GM18508 (cell line): ENCODE results near the gene P2RX2.

Experiments used
- ATAC-seq: cut with Tn5 transposase; IDR thresholded peaks from one replicate; pipeline ENCODE4 v1.9.1; 2021; ENCODE audit warnings: moderate number of reproducible peaks; ENCODE audit not compliant: insufficient read depth, unreplicated experiment

Gene P2RX2

GRCh38 chr12:132632521-132633228 lies 14.1 kb downstream of the P2RX2 start:
- ATAC-seq = no peak

DNA sequence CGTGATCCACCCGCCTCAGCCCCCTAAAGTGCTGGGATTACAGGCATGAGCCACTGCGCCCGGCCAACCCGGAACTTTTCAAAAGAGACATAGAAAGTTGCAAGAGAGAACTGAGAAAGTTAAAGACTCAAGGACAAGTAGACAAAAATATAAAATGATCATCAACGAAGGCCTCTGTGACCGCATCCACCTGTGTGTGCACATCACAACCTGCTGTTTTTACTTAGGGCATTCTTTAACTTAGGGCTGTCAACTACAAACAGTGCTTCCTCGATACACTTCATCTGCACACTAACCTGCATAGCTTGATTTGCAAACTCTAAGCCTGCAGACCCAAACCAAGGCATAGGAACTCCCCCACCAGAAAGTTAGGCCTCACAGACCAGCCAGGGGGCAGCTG lies 14.8 kb downstream of the P2RX2 start:
- no peak for ATAC-seq

- no peak for ATAC-seq
Measured at GRCh38 chr12:132633901-132634300, 15.3 kb downstream of the P2RX2 start.

DNA sequence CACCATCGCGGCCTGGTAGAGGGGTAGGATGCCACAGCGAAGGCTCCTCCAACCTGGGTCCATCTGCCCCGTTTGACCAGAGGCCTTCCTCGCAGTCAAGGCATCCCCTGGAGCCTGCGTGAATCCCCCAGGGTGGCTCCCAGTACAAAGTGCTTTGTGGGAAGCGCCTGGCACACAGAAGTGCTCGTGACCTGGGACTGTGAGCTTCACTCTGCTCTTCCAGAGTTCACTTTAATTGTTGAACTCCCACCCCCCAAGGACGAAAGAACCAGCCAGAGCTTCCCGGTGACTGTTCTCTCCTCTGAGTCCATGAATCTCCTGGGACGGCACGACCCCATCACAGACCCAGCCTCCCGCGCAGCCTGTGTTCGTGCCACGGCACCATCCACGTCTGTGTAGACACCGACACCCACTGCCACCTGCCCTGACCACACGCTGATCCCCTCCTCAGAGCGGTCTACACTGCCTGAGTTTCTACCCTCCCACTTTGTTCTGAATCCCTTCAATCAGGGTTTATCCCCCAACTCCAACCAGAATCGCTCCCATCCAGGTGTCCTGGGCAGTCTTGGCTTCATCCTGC lies 15.9 kb downstream of the P2RX2 start:
- ATAC-seq = no peak

DNA sequence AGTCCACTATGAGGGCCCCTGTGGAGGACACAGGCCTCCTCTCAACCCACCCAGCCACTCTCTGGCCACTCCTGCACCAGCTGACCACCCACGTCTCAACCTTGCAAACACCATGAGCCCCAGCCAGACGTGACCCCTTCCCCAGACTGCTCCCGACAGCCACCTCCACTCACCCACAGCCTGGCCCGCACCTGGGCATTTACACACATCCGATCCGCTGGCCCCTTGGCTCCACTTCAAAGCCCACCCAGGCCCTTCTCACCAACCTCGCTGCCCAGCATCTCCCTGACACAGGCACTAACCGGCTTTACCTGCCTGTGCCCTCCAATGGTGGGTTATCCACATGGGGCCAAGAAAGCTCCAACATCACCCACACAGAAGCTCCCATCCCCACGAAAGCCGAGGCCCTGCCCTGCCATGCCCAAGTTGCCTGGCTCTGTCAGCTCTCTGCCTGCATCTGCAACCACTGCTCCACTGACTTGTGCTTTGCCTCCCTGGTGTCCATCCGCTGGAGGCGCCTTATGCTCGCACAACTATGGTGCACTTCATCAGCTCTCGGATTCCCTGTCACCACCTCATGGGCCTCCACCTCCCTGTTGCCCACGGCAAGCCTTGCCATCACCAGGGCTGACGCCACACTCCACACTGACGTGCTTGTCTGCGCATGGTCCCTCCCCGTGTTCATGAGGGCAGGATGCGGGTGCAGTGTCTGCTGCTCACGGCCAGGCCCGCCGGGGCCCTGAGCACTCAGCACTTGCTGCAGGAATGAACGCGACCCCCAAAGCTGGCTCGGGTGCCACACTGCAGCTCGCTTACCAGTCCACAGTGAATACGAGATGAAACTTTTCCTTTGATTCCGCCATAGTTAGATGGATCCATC lies 16.7 kb downstream of the P2RX2 start:
- ATAC-seq = no peak

GRCh38 chr12:132637811-132638210 lies 19.2 kb downstream of the P2RX2 start:
- no peak for ATAC-seq

DNA sequence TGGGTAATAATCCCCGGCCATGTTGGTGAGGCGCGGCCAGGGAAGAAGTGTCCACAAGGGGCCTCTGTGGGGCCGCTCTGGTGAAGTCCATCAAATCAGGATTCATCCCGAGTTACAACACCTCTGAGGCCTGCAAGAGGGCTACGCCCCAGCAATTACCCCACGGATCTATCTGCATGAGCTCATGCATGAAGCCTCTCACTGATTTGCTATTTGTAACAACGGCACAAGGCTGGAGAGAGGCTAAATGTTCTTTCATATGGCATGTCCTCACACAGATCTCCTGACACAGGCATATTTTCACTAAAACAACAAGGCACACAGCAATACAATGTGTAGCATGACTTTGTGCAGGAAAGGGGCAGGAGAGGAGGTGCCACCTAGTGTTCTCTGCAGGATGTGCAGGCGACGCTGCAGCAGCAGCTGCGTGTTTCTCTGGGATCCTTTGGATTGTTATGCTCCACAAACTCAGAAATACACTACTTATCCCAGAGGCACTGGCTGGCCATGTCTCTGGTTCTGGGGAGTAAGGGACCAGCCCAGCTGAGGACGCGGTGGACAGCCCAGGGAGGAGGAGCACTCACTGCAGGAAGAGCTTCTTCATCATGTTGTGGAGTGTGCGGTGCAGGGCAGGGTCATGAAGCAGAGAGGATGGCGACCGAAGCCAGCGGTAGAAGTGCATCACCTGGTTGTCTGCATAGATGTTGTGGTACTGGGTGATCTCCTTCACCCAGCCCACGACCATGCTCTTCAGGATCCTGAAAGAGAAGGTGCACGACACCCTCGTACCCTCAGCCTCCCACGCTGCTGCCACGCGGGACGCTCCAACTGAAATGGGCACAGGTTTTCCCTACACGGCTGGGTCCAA lies 20.2 kb downstream of the P2RX2 start:
- no peak for ATAC-seq

- no peak for ATAC-seq
Measured at GRCh38 chr12:132639956-132640520, 21.5 kb downstream of the P2RX2 start.

GRCh38 chr12:132640936-132641335 lies 22.4 kb downstream of the P2RX2 start:
- no peak for ATAC-seq

DNA sequence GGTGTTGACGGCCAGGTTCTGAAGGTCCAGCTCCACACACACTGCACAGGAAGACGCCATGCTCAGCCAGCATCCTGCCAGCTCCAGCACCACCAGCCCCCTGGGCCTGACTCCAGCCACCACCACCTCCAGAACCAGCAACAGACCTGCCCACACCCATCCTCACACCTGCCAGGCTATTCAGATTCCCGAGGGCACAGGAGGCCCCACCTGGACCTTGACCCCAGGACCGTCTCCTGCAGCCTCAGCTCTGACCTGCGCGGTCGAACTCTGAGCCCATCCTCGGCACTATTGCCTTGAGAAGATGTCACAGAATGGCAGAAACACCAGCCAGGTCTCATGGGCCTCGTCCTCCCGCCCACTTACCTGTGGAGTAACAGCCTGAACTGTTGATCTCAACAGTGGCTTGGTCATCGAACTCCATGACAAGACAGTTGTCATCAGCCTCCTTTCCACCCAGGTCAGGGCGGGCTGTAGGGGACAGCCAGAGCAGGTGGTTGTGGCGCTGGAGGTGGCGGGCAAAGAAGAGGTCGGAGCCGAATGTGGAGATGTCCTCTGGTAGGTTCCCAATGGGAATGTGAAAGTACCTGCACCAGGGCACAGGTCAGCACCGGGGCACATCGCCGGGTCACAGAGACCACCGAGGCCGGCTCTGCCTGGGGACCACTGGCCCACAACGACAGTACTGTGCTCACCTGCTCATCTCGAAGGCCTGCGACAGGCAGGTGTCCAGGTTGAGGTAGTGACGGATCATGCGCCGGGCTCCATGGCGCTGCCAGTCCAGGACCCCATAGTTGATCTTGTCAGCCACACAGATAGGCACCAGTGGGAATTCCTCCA lies 23.5 kb downstream of the P2RX2 start:
- no peak for ATAC-seq

GRCh38 chr12:132642846-132643835 lies 24.6 kb downstream of the P2RX2 start:
- no peak for ATAC-seq

DNA sequence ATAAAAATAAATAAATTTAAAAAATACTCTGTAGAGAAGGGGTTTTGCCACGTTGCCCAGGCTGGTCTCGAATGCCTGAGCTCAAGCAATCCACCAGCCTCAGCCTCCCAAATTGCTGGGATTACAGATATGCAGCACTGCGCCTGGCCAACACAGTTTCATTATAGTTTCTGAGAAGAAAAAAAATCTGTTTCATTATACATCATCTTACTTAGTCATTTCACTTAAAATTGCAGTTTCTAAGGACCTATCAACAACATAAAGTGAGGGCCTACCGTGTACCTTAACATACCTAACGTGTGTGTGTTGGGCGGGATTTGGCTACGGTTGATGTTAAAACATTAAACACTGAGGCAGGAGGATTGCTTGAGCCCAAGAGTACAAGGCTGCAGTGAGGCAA lies 28.3 kb downstream of the P2RX2 start:
- no peak for ATAC-seq

DNA sequence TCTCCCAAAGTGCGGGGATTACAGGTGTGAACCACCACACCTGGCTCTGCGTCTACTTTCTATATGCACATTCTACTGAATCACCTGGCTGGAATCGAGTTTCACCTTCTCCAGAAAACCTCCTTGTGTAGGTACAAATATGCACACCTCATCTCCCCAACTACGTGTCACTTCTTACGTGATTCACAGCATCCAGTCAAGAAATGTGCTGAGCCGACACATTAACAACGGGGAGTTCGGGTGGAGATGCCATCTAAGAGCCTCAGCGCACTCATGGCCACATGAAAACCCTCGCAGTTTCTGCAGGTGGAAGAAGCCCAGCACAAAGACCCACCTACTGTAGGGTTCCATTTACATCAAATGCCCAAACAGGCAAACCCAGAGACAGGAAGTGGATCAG lies 29.3 kb downstream of the P2RX2 start:
- no peak for ATAC-seq

DNA sequence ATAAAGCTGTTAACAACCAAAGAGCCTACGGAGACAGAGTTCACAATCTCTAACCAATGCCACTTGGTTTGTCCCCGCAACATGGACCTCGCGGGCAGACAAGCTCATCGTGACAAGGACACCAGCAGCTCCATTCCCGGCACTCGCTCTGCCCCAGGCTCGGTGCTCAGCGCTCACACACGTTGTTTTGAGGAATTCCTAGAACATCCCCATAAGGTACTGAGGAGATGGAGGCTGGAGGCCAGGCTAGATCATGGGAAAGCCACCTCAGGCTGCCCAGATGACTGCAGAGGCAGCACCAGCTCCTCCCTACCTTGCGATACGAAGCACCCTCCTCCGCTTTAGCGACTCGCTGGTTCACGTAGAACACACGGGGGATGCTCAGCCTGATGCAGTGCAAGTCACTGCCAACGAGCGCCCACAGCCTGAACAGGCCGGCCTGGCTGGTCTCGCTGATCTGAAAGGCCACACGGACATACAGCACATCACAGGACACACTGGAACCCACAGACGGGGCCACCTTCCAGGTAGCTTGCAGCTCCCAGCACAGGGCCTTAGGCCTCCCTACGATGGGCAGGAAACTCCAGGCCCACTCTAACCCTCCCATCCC lies 30.1 kb downstream of the P2RX2 start:
- no peak for ATAC-seq

DNA sequence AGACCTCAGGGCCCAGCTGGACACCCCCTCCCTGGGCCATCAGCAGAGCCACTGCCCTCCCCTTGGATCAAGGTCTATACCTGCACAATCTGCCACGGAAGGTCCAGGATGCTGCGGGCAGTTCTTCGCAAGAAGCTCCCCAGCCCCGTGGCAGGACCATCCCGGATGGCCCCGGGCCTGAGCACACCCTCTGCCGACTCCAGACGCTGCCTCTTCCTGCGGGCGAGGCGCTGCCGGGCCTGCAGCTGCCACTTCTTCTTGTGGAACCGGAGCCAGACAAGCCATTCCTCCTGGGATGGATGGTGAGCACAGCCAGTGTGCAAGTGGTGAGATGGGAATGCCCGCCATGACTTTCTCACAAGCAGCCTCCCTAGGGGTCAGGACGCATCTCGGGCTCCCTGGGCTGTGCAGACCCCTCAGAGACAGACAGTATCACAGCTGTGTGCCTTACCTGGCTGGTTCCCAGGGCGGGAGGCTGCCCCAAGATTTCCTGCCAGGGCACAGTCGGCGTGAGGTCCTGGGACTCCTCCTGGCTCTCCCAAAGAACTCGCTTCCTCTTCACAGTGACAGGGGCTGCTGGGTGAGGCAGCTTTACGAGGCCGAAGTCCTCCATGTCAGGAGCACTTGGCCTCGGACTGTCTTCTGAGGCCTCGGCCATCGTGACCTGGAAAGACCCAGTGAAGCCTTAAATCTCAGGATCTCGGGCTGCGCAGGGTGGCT lies 30.8 kb downstream of the P2RX2 start:
- no peak for ATAC-seq

DNA sequence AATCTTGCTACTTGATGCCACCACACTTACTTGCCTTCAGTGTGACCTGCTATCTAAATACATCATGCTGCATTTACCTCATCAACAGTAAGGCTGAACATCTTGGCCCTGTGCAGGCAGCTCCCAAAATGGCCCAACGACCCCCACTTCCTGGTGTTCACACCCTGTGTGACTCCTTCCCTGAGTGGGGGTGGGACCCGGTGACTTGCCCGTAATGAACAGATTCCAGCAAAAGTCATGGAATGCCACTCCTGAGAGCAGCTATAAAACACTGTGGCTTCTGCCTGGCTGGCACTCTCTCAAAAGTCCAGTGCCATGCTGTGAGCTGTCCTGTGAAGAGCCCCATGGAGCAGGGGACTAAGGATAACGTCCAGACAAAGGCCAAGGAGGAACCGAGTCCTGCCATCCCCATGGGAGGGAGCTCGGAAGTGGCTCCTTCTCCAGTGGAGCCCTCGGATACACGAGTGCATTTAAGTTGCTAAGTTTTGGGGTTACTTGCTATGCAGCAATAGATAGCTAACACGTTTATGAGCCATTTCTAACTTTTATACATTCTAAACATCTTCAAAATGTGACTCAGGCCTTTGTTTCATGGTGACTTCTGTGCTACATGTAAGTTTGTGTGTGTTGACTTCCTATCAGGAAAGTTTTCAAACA lies 33.0 kb downstream of the P2RX2 start:
- no peak for ATAC-seq
